GM13977 (cell line): Measurements from ENCODE around the gene SESN1.

Experiments used
- DNase-seq: peaks from one replicate; pipeline ENCODE4 v3.0.0; 2012; ENCODE audit warnings: low spot score
- in situ Hi-C: fragments of 300-500 bp; cut with MboI; formaldehyde crosslinking; loops from one replicate; pipeline ENCODE4 v1.12.0; 2022; ENCODE audit warnings: low sequenced_read_pairs, low pct_unique_long_range_greater_than_20kb, mixed read lengths, inconsistent platforms; ENCODE audit not compliant: unreplicated experiment
- TF ChIP-seq, protein P1 (sequence below): IDR thresholded peaks from 2 replicates; pipeline ENCODE4 v1.5.1; 2012; ENCODE audit warnings: mild to moderate bottlenecking, control low read depth; ENCODE audit not compliant: insufficient read depth; ENCODE audit errors: extremely low read depth, missing control alignments

SESN1 gene

GRCh38 chr6:108951351-108951953, 143.2 kb downstream of the SESN1 start:
- in situ Hi-C loops, result no loop called here
- TF ChIP-seq, protein P1, sequence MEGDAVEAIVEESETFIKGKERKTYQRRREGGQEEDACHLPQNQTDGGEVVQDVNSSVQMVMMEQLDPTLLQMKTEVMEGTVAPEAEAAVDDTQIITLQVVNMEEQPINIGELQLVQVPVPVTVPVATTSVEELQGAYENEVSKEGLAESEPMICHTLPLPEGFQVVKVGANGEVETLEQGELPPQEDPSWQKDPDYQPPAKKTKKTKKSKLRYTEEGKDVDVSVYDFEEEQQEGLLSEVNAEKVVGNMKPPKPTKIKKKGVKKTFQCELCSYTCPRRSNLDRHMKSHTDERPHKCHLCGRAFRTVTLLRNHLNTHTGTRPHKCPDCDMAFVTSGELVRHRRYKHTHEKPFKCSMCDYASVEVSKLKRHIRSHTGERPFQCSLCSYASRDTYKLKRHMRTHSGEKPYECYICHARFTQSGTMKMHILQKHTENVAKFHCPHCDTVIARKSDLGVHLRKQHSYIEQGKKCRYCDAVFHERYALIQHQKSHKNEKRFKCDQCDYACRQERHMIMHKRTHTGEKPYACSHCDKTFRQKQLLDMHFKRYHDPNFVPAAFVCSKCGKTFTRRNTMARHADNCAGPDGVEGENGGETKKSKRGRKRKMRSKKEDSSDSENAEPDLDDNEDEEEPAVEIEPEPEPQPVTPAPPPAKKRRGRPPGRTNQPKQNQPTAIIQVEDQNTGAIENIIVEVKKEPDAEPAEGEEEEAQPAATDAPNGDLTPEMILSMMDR, result no peak
- no peak for DNase-seq

DNA sequence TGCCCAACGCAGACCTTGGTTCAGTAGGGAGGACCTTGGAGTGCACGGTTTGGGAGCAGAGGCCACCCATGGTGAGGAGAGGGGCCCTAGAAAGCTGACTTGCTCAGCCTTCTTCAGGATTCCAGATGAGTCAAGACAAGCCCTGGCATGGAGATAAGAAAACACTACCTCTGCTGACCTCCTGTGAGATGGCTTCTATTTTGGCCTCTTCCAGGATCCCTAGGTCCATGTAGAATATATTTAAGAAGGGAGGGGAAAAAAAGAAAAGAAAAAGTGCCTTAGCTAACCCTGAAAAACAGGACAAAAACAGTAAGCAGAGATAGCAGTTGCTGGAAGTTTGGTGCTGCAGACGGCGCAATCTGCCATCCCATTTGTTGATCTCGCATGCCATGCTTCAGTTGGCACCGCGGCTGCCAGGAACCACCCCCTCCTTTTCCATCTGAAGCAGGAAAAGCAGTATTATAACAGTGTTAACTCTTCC, 146.4 kb downstream of the SESN1 start:
- in situ Hi-C loops, result no loop called here
- DNase-seq, result no peak
- TF ChIP-seq, protein P1, result no peak

DNA sequence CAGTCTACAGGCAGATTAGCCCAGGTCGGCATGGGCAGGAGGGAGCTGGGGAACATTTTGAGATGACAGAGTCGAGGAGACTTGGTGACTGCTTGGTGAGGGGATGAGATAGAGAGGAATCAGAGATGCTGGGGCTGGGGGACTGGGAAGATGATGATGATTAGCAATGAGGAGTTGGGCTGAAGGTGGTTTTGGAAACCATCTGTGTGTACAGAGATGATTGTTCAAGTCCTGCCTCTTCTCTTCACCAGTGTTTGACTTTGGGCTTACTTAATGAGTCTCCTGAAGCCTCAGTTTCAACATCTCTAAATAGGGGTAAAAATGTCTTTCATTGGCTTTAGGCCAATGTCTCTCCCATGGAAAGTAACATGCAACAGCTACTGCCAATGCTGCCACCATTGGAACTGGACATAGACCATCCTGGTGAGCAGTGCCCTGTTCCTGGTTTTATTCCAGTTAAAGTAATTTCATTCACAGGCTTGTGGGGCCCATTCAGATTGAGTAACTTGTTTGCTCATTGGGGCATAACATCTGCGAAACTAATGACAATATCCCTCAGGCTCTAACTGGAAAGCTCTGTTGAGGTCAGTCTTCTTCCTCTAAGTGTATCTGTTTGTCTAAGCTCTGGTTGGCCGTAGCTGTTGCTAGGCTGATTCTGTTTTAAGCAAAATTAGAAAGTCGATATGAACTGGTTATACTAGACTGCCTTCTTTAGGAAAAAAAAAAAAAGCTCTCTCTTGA, 147.4 kb downstream of the SESN1 start:
- TF ChIP-seq, protein P1, result no peak
- in situ Hi-C loops, result no loop called here
- DNase-seq, result no peak

DNA sequence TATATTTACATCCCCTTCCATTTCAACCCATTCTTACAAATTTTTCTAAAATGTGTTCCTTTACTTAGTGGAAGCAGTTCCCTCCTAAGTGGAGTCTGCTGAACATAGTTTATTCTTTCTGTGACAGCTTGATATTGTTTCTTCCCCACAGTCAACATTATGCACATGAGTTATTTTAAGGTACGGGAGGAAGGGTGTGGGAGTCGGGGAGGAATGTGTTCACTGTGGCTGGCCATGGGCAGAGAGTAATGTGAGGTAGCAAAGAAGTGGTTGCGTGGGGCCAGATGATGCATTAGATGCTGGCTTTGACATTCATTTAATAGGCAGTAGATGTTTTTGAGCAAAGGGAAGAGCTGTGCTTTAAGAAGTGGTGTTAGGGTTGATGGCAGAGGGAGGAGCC, 148.0 kb downstream of the SESN1 start:
- TF ChIP-seq, protein P1, result no peak
- DNase-seq, result no peak
- in situ Hi-C loops, result no loop called here

DNA sequence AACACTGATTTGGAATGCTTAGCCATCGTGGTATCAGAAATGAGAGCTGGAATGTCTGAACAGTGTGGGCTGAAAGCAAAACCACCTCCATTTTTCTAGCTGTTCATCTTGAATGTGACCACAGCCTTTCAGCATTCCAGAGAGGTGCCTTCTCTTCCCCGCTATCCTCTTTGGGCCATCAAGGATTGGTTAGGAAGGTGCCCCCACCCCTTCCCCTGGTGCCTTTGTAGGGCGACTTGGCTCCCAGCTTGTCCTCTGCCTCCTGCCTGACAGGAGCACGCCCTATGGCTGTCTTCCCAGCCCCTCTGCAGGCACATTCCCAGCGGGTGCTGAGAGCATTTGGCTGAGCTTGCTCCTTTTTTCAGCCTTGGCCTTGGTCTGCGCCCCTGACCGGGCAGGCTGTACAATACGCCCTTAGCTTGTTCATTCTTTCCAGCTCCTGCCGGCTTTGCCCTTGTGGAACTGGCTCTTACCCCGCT, 148.9 kb downstream of the SESN1 start:
- in situ Hi-C loops, result no loop called here
- no peak for DNase-seq
- TF ChIP-seq, protein P1, result no peak

DNA sequence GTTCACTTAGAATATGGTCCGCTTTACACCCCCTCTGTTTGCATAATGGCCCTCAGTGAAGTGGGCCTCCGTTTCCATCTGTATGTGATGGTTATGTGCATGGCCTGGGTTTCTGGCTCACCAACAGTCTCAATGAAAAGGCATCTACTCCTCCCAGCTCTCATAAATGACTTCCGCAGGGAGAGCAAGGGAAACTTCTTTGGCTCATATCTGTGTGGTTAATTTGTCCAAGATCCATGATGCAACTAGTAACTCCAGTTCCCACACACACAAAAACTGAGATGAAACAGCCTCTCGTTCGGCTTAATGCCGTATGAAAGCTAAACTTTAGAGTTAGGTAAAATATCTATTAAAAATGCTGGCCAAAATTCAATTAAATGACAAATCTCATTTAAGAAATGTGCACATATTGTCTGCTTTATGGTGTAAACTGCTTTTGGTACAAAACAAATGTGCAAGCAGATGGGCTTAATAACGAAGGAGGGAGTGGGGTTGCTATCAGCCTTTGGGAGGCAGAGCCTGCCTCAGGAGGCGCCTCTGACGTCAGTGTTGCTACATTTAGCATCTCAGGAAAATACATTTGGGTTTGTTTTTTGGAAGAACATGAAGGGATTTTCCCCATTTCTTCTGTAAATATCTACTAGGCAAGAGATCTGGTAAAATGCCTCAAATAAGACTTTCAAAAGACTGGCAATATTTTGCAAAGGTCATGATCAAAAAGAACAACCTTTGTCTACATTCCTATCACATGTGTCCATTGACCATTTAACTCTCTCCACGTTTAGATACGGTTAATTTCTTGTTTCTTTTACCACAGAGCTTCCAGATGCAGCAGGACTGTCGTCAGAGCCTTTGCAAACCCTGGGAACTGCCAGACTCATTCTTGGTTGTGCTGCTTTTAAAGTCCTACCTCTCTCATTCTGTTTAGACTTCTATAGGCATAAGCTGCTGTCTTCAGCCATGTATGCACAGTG, 149.7 kb downstream of the SESN1 start:
- TF ChIP-seq, protein P1, result no peak
- in situ Hi-C loops, result no loop called here
- DNase-seq, result no peak
